GM12864 (cell line): Measurements from ENCODE around the gene TK1.

Experiments used
- DNase-seq: peaks from one replicate; pipeline ENCODE4 v3.0.0-alpha.2; 2011; ENCODE audit warnings: low read depth
- H3K4me3 ChIP-seq: 2 replicates; pipeline ENCODE4 v1.5.1; 2011; ENCODE audit warnings: mild to moderate bottlenecking, low read depth, low read length, control low read depth
- CTCF ChIP-seq: IDR thresholded peaks from 2 replicates; pipeline ENCODE4 v1.5.1; 2011; ENCODE audit warnings: low read depth, mild to moderate bottlenecking, moderate library complexity, low read length, control low read depth, inconsistent platforms; ENCODE audit errors: missing control alignments

Gene TK1

GRCh38 chr17:78184868-78185267 lies 2.0 kb downstream of the TK1 start:
- no peak for DNase-seq
- no peak overlapping the region for H3K4me3 ChIP-seq
- no peak for TF ChIP-seq CTCF

- H3K4me3 ChIP-seq, result no peak overlapping the region
- TF ChIP-seq CTCF, result no peak
- no peak for DNase-seq
Observed at GRCh38 chr17:78184351-78184750, 2.5 kb downstream of the TK1 start.

GRCh38 chr17:78183916-78184315 lies 2.9 kb downstream of the TK1 start:
- DNase-seq, result no peak
- TF ChIP-seq CTCF, result no peak
- no peak overlapping the region for H3K4me3 ChIP-seq

- no peak overlapping the region for H3K4me3 ChIP-seq
- DNase-seq, result no peak
- no peak for TF ChIP-seq CTCF
Observed at GRCh38 chr17:78182504-78182903, 4.3 kb downstream of the TK1 start.

- TF ChIP-seq CTCF, result no peak
- no peak overlapping the region for H3K4me3 ChIP-seq
- no peak for DNase-seq
Observed at GRCh38 chr17:78180508-78180907, 6.3 kb downstream of the TK1 start.

- no peak overlapping the region for H3K4me3 ChIP-seq
- no peak for DNase-seq
- TF ChIP-seq CTCF, result no peak
Observed at GRCh38 chr17:78180083-78180482, 6.8 kb downstream of the TK1 start.

- DNase-seq, result no peak
Observed at GRCh38 chr17:78179372-78179771, 7.5 kb downstream of the TK1 start.

More at GRCh38 chr17:78179372-78179771, 7.5 kb downstream of the TK1 start:
- TF ChIP-seq CTCF, result no peak
- H3K4me3 ChIP-seq, result no peak overlapping the region
